HepG2 (cell line): ENCODE measurements around the gene EPN3. TPM values are rescaled to one million over a fixed set of nuclear protein-coding genes. Genes with fewer than 3 reads are reported as not detected.

Source experiments
- ARNT2 ChIP-seq: sonication (generic); formaldehyde crosslinking; IDR thresholded peaks from 2 replicates; pipeline ENCODE4 v1.8.0; 2022; ENCODE audit warnings: mild to moderate bottlenecking, low read depth, missing genetic modification reagents, moderate library complexity
- ARNTL ChIP-seq: sonication (generic); formaldehyde crosslinking; IDR thresholded peaks from 2 replicates; pipeline ENCODE4 v1.4.0; 2020; ENCODE audit warnings: mild to moderate bottlenecking, missing genetic modification reagents
- ATRX ChIP-seq: sonication (generic); formaldehyde crosslinking; IDR thresholded peaks from 2 replicates; pipeline ENCODE4 v1.4.0; 2020; ENCODE audit warnings: missing genetic modification reagents, borderline replicate concordance
- CC2D1A ChIP-seq: sonication (generic); formaldehyde crosslinking; IDR thresholded peaks from 2 replicates; pipeline ENCODE4 v1.8.1; 2023; ENCODE audit warnings: mild to moderate bottlenecking, missing genetic modification reagents
- GMEB1 ChIP-seq: sonication (generic); formaldehyde crosslinking; IDR thresholded peaks from 2 replicates; pipeline ENCODE4 v1.5.1; 2020; ENCODE audit warnings: missing genetic modification reagents, mild to moderate bottlenecking, borderline replicate concordance
- GTF2F1 ChIP-seq: fragments of 150-350 bp; IDR thresholded peaks from 2 replicates; pipeline ENCODE4 v1.6.1; 2014; ENCODE audit warnings: low read length
- MNT ChIP-seq: fragments of 450-650 bp; IDR thresholded peaks from 2 replicates; pipeline ENCODE4 v1.6.1; 2016
- PLRG1 ChIP-seq: fragments of 450-650 bp; conservative IDR thresholded peaks from 2 replicates; pipeline ENCODE4 v1.6.1; 2016
- RORA ChIP-seq: sonication (generic); formaldehyde crosslinking; IDR thresholded peaks from 2 replicates; pipeline ENCODE4 v1.5.0; 2020; ENCODE audit warnings: mild to moderate bottlenecking, missing genetic modification reagents, moderate library complexity
- SP5 ChIP-seq: IDR thresholded peaks from 2 replicates; pipeline ENCODE4 v1.6.1; 2016; ENCODE audit warnings: low read depth, borderline replicate concordance
- U2AF2 ChIP-seq: fragments of 200-400 bp; formaldehyde crosslinking; IDR thresholded peaks from 2 replicates; pipeline ENCODE4 v1.6.1; 2017; ENCODE audit warnings: low read depth, mild to moderate bottlenecking, low read length
- ZBTB38 ChIP-seq: sonication (generic); formaldehyde crosslinking; IDR thresholded peaks from 2 replicates; pipeline ENCODE4 v1.5.1; 2020; ENCODE audit warnings: mild to moderate bottlenecking, missing genetic modification reagents
- ZNF354B ChIP-seq: sonication (generic); formaldehyde crosslinking; IDR thresholded peaks from 2 replicates; pipeline ENCODE4 v1.8.0; 2022; ENCODE audit warnings: mild to moderate bottlenecking, missing genetic modification reagents
- ZNF687 ChIP-seq: sonication (generic); formaldehyde crosslinking; IDR thresholded peaks from 2 replicates; pipeline ENCODE4 v1.5.1; 2020; ENCODE audit warnings: mild to moderate bottlenecking, missing genetic modification reagents, moderate library complexity
- polyA plus RNA-seq, 8 experiments: library from polyadenylated mRNA; depleted of rRNA in 3 of 8; stranded (reverse) in 7 of 8; unstranded in 1 of 8; fragments of >200 nt; fragmentation: Illumina TruSeq in 4 of 8; extraction: Trizol in 4 of 8; gene quantifications; 2 replicates each; pipeline versions ENCODE4 v1.2.1 to v1.2.3, GENCODE V29; 2011 to 2016; ENCODE audit warnings: low read depth in 4 of 8, missing spikeins in 1 of 8, mixed read lengths in 1 of 8; ENCODE audit not compliant: insufficient read depth in 1 of 8
- total RNA-seq, 5 experiments: library from RNA; depleted of rRNA; stranded (reverse); fragments of >200 nt; fragmentation: Illumina TruSeq; extraction: Trizol; gene quantifications; 2 replicates each; pipeline ENCODE4 v1.2.3, GENCODE V29; 2016; ENCODE audit warnings: low read depth in 1 of 5
- TF ChIP-seq, protein P1 (sequence below): sonication (generic); formaldehyde crosslinking; IDR thresholded peaks from 2 replicates; pipeline ENCODE4 v1.5.0; 2020; ENCODE audit warnings: missing genetic modification reagents, mild to moderate bottlenecking, borderline replicate concordance
- TF ChIP-seq, protein P2 (sequence below): sonication (generic); formaldehyde crosslinking; IDR thresholded peaks from 2 replicates; pipeline ENCODE4 v1.5.1; 2020; ENCODE audit warnings: missing genetic modification reagents, mild to moderate bottlenecking, borderline replicate concordance
- TF ChIP-seq, protein P3 (sequence below): sonication (generic); formaldehyde crosslinking; IDR thresholded peaks from 2 replicates; pipeline ENCODE4 v1.5.0; 2020; ENCODE audit warnings: mild to moderate bottlenecking, low read depth, missing genetic modification reagents, borderline replicate concordance
- TF ChIP-seq, protein P4 (sequence below): sonication (generic); formaldehyde crosslinking; IDR thresholded peaks from 2 replicates; pipeline ENCODE4 v1.5.0; 2020; ENCODE audit warnings: missing genetic modification reagents, mild to moderate bottlenecking, borderline replicate concordance

The EPN3 gene
- total and polyA plus RNA-seq, 2 of the 13 experiments (the other 11 are each of a cell fraction or from before 2014, with no cell fraction given), result 0.11 to 0.95 TPM

- TF ChIP-seq GMEB1 (0 out of 2 replicates have a peak, but pooled peaks have one; percentile 27), ZBTB38 (0 out of 2 replicates have a peak, but pooled peaks have one; percentile 2), ATRX (CRISPR knock-in tag) (no peak), GTF2F1 (no peak), ARNTL (CRISPR knock-in tag) (no peak), ZNF687 (peak; percentile 3; the same call in 1 of the 2 replicates), PLRG1 (no peak), ZNF354B (CRISPR knock-in tag) (no peak), RORA (CRISPR knock-in tag) (no peak), U2AF2 (no peak), ARNT2 (CRISPR knock-in tag) (no peak), CC2D1A (CRISPR knock-in tag) (no peak), MNT (no peak), SP5 (CRISPR knock-in tag) (no peak)
- TF ChIP-seq, protein P1, sequence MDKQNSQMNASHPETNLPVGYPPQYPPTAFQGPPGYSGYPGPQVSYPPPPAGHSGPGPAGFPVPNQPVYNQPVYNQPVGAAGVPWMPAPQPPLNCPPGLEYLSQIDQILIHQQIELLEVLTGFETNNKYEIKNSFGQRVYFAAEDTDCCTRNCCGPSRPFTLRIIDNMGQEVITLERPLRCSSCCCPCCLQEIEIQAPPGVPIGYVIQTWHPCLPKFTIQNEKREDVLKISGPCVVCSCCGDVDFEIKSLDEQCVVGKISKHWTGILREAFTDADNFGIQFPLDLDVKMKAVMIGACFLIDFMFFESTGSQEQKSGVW, result no peak
- TF ChIP-seq, protein P2, sequence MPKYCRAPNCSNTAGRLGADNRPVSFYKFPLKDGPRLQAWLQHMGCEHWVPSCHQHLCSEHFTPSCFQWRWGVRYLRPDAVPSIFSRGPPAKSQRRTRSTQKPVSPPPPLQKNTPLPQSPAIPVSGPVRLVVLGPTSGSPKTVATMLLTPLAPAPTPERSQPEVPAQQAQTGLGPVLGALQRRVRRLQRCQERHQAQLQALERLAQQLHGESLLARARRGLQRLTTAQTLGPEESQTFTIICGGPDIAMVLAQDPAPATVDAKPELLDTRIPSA (CRISPR knock-in tag), result 0 out of 2 replicates have a peak, but pooled peaks have one; percentile 22
- TF ChIP-seq, protein P3, sequence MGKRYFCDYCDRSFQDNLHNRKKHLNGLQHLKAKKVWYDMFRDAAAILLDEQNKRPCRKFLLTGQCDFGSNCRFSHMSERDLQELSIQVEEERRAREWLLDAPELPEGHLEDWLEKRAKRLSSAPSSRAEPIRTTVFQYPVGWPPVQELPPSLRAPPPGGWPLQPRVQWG (CRISPR knock-in tag), result no peak
- TF ChIP-seq, protein P4, sequence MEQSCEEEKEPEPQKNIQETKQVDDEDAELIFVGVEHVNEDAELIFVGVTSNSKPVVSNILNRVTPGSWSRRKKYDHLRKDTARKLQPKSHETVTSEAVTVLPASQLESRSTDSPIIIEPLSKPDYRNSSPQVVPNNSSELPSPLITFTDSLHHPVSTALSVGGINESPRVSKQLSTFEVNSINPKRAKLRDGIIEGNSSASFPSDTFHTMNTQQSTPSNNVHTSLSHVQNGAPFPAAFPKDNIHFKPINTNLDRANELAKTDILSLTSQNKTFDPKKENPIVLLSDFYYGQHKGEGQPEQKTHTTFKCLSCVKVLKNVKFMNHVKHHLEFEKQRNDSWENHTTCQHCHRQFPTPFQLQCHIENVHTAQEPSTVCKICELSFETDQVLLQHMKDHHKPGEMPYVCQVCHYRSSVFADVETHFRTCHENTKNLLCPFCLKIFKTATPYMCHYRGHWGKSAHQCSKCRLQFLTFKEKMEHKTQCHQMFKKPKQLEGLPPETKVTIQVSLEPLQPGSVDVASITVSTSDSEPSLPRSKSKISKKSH (CRISPR knock-in tag), result no peak
These were observed 26.5 kb downstream of the EPN3 start (continued) for GRCh38 chr17:50558941-50559614.
